HEK293 (cell line): Measurements from ENCODE around the gene LRRK1.

ENCODE experiments used
- CTCF ChIP-seq: fragments of 450-650 bp; formaldehyde crosslinking; IDR thresholded peaks from 2 replicates; pipeline ENCODE4 v1.5.1; 2016; ENCODE audit warnings: missing biosample characterization, missing genetic modification characterization
- KLF10 ChIP-seq: fragments of 450-650 bp; IDR thresholded peaks from 2 replicates; pipeline ENCODE4 v1.5.1; 2018; ENCODE audit warnings: missing biosample characterization, mild to moderate bottlenecking, missing genetic modification characterization
- PRDM10 ChIP-seq: fragments of 450-650 bp; formaldehyde crosslinking; IDR thresholded peaks from 2 replicates; pipeline ENCODE4 v1.5.1; 2016; ENCODE audit warnings: missing biosample characterization, missing genetic modification characterization
- ZBTB10 ChIP-seq: fragments of 450-650 bp; formaldehyde crosslinking; IDR thresholded peaks from 2 replicates; pipeline ENCODE4 v1.5.1; 2016; ENCODE audit warnings: missing biosample characterization, missing genetic modification characterization
- ZBTB20 ChIP-seq: fragments of 450-650 bp; formaldehyde crosslinking; IDR thresholded peaks from 2 replicates; pipeline ENCODE4 v1.5.1; 2016; ENCODE audit warnings: missing biosample characterization, missing genetic modification characterization
- ZBTB48 ChIP-seq: fragments of 450-650 bp; formaldehyde crosslinking; IDR thresholded peaks from 2 replicates; pipeline ENCODE4 v1.5.1; 2016; ENCODE audit warnings: missing biosample characterization, missing genetic modification characterization
- ZNF692 ChIP-seq: fragments of 450-650 bp; formaldehyde crosslinking; IDR thresholded peaks from 2 replicates; pipeline ENCODE4 v1.5.1; 2016; ENCODE audit warnings: missing biosample characterization, missing genetic modification characterization

- no peak for TF ChIP-seq ZBTB20
- TF ChIP-seq CTCF (tag by site-specific recombination): no peak
- no peak for TF ChIP-seq ZBTB48
- TF ChIP-seq PRDM10 (tag by site-specific recombination): no peak
- TF ChIP-seq ZNF692: no peak
- no peak for TF ChIP-seq ZBTB10 (tag by site-specific recombination)
- TF ChIP-seq KLF10: no peak
Observed at GRCh38 chr15:101066501-101067408, 147.6 kb downstream of the LRRK1 start.
